ENCODE data around the gene NPC1L1. TPM values are rescaled to one million over a fixed set of nuclear protein-coding genes. Genes with fewer than 3 reads are reported as not detected.

The NPC1L1 gene
- total and polyA plus RNA-seq, 10 of the 15 experiments (the other 5 are each of a cell fraction or from before 2014, with no cell fraction given), result 0.01 to 0.90 TPM; not detected in 8

GRCh38 chr7:44539669-44540506, 1.2 kb downstream of the NPC1L1 start (continued):
- TF ChIP-seq MTA3 (IDR thresholded peaks at IDR 0.05; ENCODE audit: borderline replicate concordance, low read length), result no peak
- TF ChIP-seq ZNF622 (IDR thresholded peaks at IDR 0.05), result no peak
- no peak for TF ChIP-seq PAX8 (IDR thresholded peaks at IDR 0.05)
- TF ChIP-seq STAT1 (conservative IDR thresholded peaks at IDR 0.05), result no peak
- TF ChIP-seq RAD51 (IDR thresholded peaks at IDR 0.05), result no peak
- no peak for TF ChIP-seq RCOR1 (conservative IDR thresholded peaks at IDR 0.05; ENCODE audit: low read depth, low read length)
- no peak for TF ChIP-seq JUNB (IDR thresholded peaks at IDR 0.05)

- Histone ChIP-seq H3K27ac (ENCODE audit: control insufficient read depth, insufficient read depth) (no peak overlapping the region), H3K4me2 (ENCODE audit: control insufficient read depth, insufficient read depth) (no peak overlapping the region), H3K9ac (ENCODE audit: control insufficient read depth, insufficient read depth, low read length) (no peak overlapping the region), H3K79me2 (ENCODE audit: control insufficient read depth, insufficient read depth, low read length) (no peaks in the 10 kb centered on the region), H4K20me1 (ENCODE audit: control insufficient read depth, insufficient read depth) (no peaks in the 10 kb centered on the region), H2AFZ (ENCODE audit: control insufficient read depth, low read depth, low read length) (no peak overlapping the region), H3K27me3 (replicated peaks in 1 of 2; ENCODE audit: control insufficient read depth in 2 of 2, insufficient read depth in 2 of 2, low read length in 1 of 2) (no peaks in the 10 kb centered on the region; a peak in 1 of 4 replicates), H3K4me1 (ENCODE audit: control insufficient read depth, insufficient read depth, low read length) (no peaks in the 10 kb centered on the region), H3K36me3 (ENCODE audit: control insufficient read depth in 2 of 2, insufficient read depth in 2 of 2, low read length in 1 of 2) (no peaks in the 10 kb centered on the region), H3K4me3 (no peak overlapping the region), H3K9me3 (replicated peaks; ENCODE audit: control insufficient read depth, insufficient read depth, low read length) (no peaks in the 10 kb centered on the region)
- POLR2A ChIA-PET, result no interaction called here
- CTCF ChIA-PET, result no interaction called here
- ATAC-seq (no peak), FAIRE-seq (no peak), DNase-seq (ENCODE audit: low read depth, low spot score) (no peak)
- in situ Hi-C loops (cut with MboI), result no loop called here
- intact Hi-C loops (cut with micrococcal nuclease; ENCODE audit: unreplicated experiment), result no loop called here
- RAD21 ChIA-PET (ENCODE audit: unreplicated experiment), result no interaction called here
- no TSS peak for BruUV-seq (replicated peaks)
- 42% methylated on average over 32 of the region's 32 CpGs for WGBS (ENCODE audit: insufficient coverage, insufficient replicate concordance, low lambda C conversion rate, missing lambda C conversion rate)
- SMC1A ChIA-PET (ENCODE audit: uncharacterized antibody, unreplicated experiment), result no interaction called here
- TF ChIP-seq, protein P1, sequence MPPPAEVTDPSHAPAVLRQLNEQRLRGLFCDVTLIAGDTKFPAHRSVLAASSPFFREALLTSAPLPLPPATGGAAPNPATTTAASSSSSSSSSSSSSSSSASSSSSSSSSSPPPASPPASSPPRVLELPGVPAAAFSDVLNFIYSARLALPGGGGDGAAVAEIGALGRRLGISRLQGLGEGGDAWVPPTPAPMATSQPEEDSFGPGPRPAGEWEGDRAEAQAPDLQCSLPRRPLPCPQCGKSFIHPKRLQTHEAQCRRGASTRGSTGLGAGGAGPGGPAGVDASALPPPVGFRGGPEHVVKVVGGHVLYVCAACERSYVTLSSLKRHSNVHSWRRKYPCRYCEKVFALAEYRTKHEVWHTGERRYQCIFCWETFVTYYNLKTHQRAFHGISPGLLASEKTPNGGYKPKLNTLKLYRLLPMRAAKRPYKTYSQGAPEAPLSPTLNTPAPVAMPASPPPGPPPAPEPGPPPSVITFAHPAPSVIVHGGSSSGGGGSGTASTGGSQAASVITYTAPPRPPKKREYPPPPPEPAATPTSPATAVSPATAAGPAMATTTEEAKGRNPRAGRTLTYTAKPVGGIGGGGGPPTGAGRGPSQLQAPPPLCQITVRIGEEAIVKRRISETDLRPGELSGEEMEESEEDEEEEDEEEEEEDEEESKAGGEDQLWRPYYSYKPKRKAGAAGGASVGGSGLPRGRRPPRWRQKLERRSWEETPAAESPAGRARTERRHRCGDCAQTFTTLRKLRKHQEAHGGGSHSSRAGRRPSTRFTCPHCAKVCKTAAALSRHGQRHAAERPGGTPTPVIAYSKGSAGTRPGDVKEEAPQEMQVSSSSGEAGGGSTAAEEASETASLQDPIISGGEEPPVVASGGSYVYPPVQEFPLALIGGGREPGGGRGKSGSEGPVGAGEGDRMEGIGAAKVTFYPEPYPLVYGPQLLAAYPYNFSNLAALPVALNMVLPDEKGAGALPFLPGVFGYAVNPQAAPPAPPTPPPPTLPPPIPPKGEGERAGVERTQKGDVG (CRISPR knock-in tag; IDR thresholded peaks at IDR 0.05), result no peak
- TF ChIP-seq GATAD2B (conservative IDR thresholded peaks at IDR 0.05; ENCODE audit: low read depth), result no peak
- no peak for TF ChIP-seq CHD1 (IDR thresholded peaks at IDR 0.05; ENCODE audit: low read depth, low read length)
- TF ChIP-seq TBL1XR1 (IDR thresholded peaks at IDR 0.05; ENCODE audit: low read depth, low read length), result no peak
- no peak for TF ChIP-seq NR2F1 (conservative IDR thresholded peaks at IDR 0.05)
- TF ChIP-seq IRF4 (IDR thresholded peaks at IDR 0.05; ENCODE audit: low read depth, low read length), result no peak
- TF ChIP-seq ZNF592 (IDR thresholded peaks at IDR 0.05), result no peak
- TF ChIP-seq SUZ12 (IDR thresholded peaks at IDR 0.05; ENCODE audit: unreplicated experiment), result no peak
- no peak for TF ChIP-seq JUNB (IDR thresholded peaks at IDR 0.05)
Measured at GRCh38 chr7:44538798-44539668, 2.1 kb downstream of the NPC1L1 start.
